HepG2 (cell line): Measurements from ENCODE around the gene BCL2.

Source experiments
- CTCF ChIP-seq: sonication (generic); formaldehyde crosslinking; IDR thresholded peaks from 2 replicates; pipeline ENCODE4 v1.5.0; 2020; ENCODE audit warnings: mild to moderate bottlenecking, missing genetic modification reagents, moderate library complexity
- POLR2AphosphoS5 ChIP-seq: IDR thresholded peaks from 2 replicates; pipeline ENCODE4 v1.6.1; 2012; ENCODE audit warnings: low read depth, low read length
- RNF219 ChIP-seq: sonication (generic); formaldehyde crosslinking; IDR thresholded peaks from 2 replicates; pipeline ENCODE4 v1.5.0; 2020; ENCODE audit warnings: mild to moderate bottlenecking, missing genetic modification reagents
- SMARCC2 ChIP-seq: fragments of 450-650 bp; IDR thresholded peaks from 2 replicates; pipeline ENCODE4 v1.6.1; 2017; ENCODE audit warnings: antibody characterized with exemption, mild to moderate bottlenecking

GRCh38 chr18:63155910-63156773 is 163.4 kb downstream of the BCL2 start:
- TF ChIP-seq SMARCC2 (no peak), CTCF (CRISPR knock-in tag) (no peak), POLR2AphosphoS5 (no peak), RNF219 (no peak)
